ENCODE measurements around the gene FAT4. TPM values are rescaled to one million over a fixed set of nuclear protein-coding genes. Genes with fewer than 3 reads are reported as not detected.

The FAT4 gene
- polyA plus RNA-seq, 1 experiment, result 9.5 TPM

- CTCF ChIA-PET, result interaction anchor here (1.2 kb wide), 1 partner anchor 15 kb away, joined by 4 read pairs; no protein-coding TSS in a partner anchor
Measured at GRCh38 chr4:125268068-125268755, 46.5 kb upstream of the FAT4 start.

DNA sequence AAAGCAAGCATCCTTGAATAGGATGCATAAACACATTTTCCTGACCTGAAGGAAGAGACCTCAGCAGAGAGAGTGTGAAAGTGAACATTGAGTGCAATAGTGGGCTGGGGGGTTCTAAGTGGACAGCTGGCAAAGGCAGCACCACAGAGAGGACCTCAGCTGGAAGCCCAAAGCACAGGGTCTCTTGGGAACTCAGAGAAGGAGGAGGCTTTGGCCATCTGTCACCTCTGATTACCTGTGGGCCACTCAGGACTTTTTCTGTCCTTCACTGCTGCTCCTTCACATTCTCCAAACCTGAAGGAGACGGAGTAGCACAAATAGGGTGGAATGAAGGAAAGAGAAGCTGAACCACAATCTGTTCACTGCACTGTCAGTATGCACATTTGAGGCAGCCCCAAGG is 37.9 kb upstream of the FAT4 start:
- CTCF ChIA-PET, result no interaction called here
- TF ChIP-seq CTCF (IDR thresholded peaks at IDR 0.05; ENCODE audit: insufficient read depth, low read depth, low read length), result no peak
- Histone ChIP-seq H3K36me3 (ENCODE audit: control insufficient read depth, insufficient read depth, low read length) (no peaks in the 10 kb centered on the region), H3K27me3 (ENCODE audit: control insufficient read depth, insufficient read depth, low read length) (no peaks in the 10 kb centered on the region; the same call in 1 of the 2 replicates), H3K4me3 (ENCODE audit: low read depth, low read length) (no peak overlapping the region)
- POLR2A ChIA-PET, result no interaction called here
- DNase-seq (ENCODE audit: low read depth), result no peak

More at GRCh38 chr4:125268068-125268755, 46.5 kb upstream of the FAT4 start:
- no peak for TF ChIP-seq CTCF (IDR thresholded peaks at IDR 0.05; ENCODE audit: insufficient read depth, low read depth, low read length)
- Histone ChIP-seq H3K27me3 (ENCODE audit: control insufficient read depth, insufficient read depth, low read length) (no peaks in the 10 kb centered on the region), H3K36me3 (ENCODE audit: control insufficient read depth, insufficient read depth, low read length) (no peaks in the 10 kb centered on the region), H3K4me3 (ENCODE audit: low read depth, low read length) (no peak overlapping the region)
- POLR2A ChIA-PET, result no interaction called here
- no peak for DNase-seq (ENCODE audit: low read depth)

DNA sequence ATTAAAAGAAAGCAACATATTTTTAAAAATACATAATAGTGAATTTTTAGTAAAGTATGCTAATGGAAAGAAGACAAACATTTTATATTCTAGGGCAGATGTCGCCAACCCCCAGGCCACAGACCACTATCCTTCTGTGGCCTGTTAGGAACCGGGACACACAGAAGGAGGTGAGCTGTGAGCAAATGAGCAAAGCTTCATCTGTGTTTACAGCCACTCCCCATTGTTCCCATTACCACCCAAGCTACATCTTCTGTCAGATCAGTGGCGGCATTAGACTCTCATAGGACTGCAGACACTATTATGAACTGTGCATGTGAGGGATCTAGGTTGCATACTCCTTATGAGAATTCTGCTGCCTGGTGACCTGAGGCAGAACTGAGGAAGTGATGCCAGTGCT is 37.0 kb upstream of the FAT4 start:
- no peak overlapping the region for H3K4me3 ChIP-seq (ENCODE audit: low read depth, low read length)
- TF ChIP-seq CTCF (IDR thresholded peaks at IDR 0.05; ENCODE audit: insufficient read depth, low read depth, low read length), result no peak
- H3K36me3 ChIP-seq (ENCODE audit: control insufficient read depth, insufficient read depth, low read length), result no peaks in the 10 kb centered on the region
- DNase-seq (ENCODE audit: low read depth), result no peak
- POLR2A ChIA-PET, result no interaction called here
- no peaks in the 10 kb centered on the region; the same call in 1 of the 2 replicates for H3K27me3 ChIP-seq (ENCODE audit: control insufficient read depth, insufficient read depth, low read length)
- CTCF ChIA-PET, result interaction anchor here (1.1 kb wide), 2 partner anchors 940 to 943 kb away, joined by 3 to 5 read pairs; no protein-coding TSS in a partner anchor

DNA sequence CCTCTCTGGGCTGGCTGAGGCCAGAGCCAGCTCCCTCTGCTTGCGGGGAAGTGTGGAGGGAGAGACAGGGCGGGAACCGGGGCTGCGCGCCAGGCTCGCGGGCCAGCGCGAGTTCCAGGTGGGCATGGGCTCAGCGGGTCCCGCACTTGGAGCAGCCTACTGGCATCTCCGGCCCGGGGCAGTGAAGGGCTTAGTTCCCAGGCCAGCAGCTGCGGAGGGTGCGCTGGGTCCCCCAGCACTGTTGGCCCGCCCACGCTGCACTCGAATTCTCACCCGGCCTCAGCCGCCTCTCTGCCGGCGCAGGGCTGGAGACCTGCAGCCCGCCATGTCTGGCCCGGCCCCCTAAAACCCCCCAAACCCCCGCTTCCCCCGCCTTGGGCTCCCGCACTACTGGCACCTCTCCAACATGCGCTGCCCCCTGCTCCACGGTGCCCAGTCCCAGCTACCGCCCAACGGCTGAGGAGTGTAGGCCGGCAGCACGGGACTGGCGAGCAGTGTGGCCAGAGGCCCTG is 33.8 kb upstream of the FAT4 start:
- ChIA-PET CTCF (interaction anchor here (1.8 to 4.3 kb wide), 2 partner anchors 8 to 948 kb away, joined by 4 to 34 read pairs; no protein-coding TSS in a partner anchor), POLR2A (no interaction called here)
- TF ChIP-seq CTCF (IDR thresholded peaks at IDR 0.05; ENCODE audit: insufficient read depth, low read depth, low read length), result no peak
- Histone ChIP-seq H3K4me3 (ENCODE audit: low read depth, low read length) (no peak overlapping the region), H3K36me3 (ENCODE audit: control insufficient read depth, insufficient read depth, low read length) (no peaks in the 10 kb centered on the region), H3K27me3 (ENCODE audit: control insufficient read depth, insufficient read depth, low read length) (no peaks in the 10 kb centered on the region)
- no peak for DNase-seq (ENCODE audit: low read depth)

GRCh38 chr4:125283707-125284279 is 31.0 kb upstream of the FAT4 start:
- Histone ChIP-seq H3K36me3 (ENCODE audit: control insufficient read depth, insufficient read depth, low read length) (no peaks in the 10 kb centered on the region), H3K4me3 (ENCODE audit: low read depth, low read length) (no peak overlapping the region), H3K27me3 (ENCODE audit: control insufficient read depth, insufficient read depth, low read length) (no peaks in the 10 kb centered on the region)
- peak; percentile 32 for TF ChIP-seq CTCF (IDR thresholded peaks at IDR 0.05; ENCODE audit: insufficient read depth, low read depth, low read length)
- CTCF ChIA-PET, result interaction anchor here (0.6 to 4.3 kb wide), 11 partner anchors 12 to 1025 kb away, joined by 3 to 34 read pairs (median 3); no protein-coding TSS in a partner anchor
- POLR2A ChIA-PET, result no interaction called here
- no peak for DNase-seq (ENCODE audit: low read depth)
